ENCODE measurements around the gene ATG7.

ATG7 gene

GRCh38 chr3:11602239-11602840 lies 330.1 kb downstream of the ATG7 start:
- H3K4me2 ChIP-seq (ENCODE audit: low read depth, low read length): no peak overlapping the region
- no peak for DNase-seq
- no peak overlapping the region for H3K27ac ChIP-seq (ENCODE audit: low read length)
- H3K27me3 ChIP-seq (replicated peaks; ENCODE audit: insufficient read depth, low read length): no peaks in the 10 kb centered on the region
- no peaks in the 10 kb centered on the region; the same call in 1 of the 2 replicates for H3K9me3 ChIP-seq (replicated peaks; ENCODE audit: insufficient read depth, low read length)
- TF ChIP-seq EZH2 (optimal IDR thresholded peaks at IDR 0.05; ENCODE audit: low read depth, low read length) (no peak), CTCF (IDR thresholded peaks at IDR 0.05; ENCODE audit: low read length) (no peak), EZH2phosphoT487 (IDR thresholded peaks at IDR 0.05; ENCODE audit: low read length) (no peak)
- no peak overlapping the region for H3K9ac ChIP-seq (ENCODE audit: low read length)
- H4K20me1 ChIP-seq (ENCODE audit: insufficient read depth, low read length): no peaks in the 10 kb centered on the region
- no peak overlapping the region for H2AFZ ChIP-seq (ENCODE audit: low read length)
- H3K4me3 ChIP-seq (ENCODE audit: low read length): no peak overlapping the region
- no peaks in the 10 kb centered on the region for H3F3A ChIP-seq (ENCODE audit: insufficient read depth, low read length)
- no peaks in the 10 kb centered on the region for H3K9me2 ChIP-seq (replicated peaks; ENCODE audit: insufficient read depth, low read length)
- no peaks in the 10 kb centered on the region for H3K4me1 ChIP-seq (ENCODE audit: low read length)
- H3K79me2 ChIP-seq (ENCODE audit: low read length): peaks cover 22% of the 10 kb centered on the region
- no peaks in the 10 kb centered on the region; the same call in 1 of the 2 replicates for H3K36me3 ChIP-seq (replicated peaks; ENCODE audit: insufficient read depth, low read length)

- H3K79me2 ChIP-seq (ENCODE audit: low read length): peaks cover 18% of the 10 kb centered on the region
- no peaks in the 10 kb centered on the region for H3K9me3 ChIP-seq (replicated peaks; ENCODE audit: insufficient read depth, low read length)
- no peaks in the 10 kb centered on the region for H4K20me1 ChIP-seq (ENCODE audit: insufficient read depth, low read length)
- H3K4me2 ChIP-seq (ENCODE audit: low read depth, low read length): no peak overlapping the region
- H2AFZ ChIP-seq (ENCODE audit: low read length): no peak overlapping the region
- no peaks in the 10 kb centered on the region; the same call in 1 of the 2 replicates for H3K36me3 ChIP-seq (replicated peaks; ENCODE audit: insufficient read depth, low read length)
- H3K27ac ChIP-seq (ENCODE audit: low read length): no peak overlapping the region
- H3K9ac ChIP-seq (ENCODE audit: low read length): no peak overlapping the region
- no peaks in the 10 kb centered on the region for H3K4me1 ChIP-seq (ENCODE audit: low read length)
- H3K4me3 ChIP-seq (ENCODE audit: low read length): no peak overlapping the region
- no peaks in the 10 kb centered on the region for H3K27me3 ChIP-seq (replicated peaks; ENCODE audit: insufficient read depth, low read length)
- DNase-seq: no peak
- H3K9me2 ChIP-seq (replicated peaks; ENCODE audit: insufficient read depth, low read length): no peaks in the 10 kb centered on the region
- no peaks in the 10 kb centered on the region for H3F3A ChIP-seq (ENCODE audit: insufficient read depth, low read length)
- TF ChIP-seq CTCF (IDR thresholded peaks at IDR 0.05; ENCODE audit: low read length): no peak
- no peak for TF ChIP-seq EZH2phosphoT487 (IDR thresholded peaks at IDR 0.05; ENCODE audit: low read length)
- TF ChIP-seq EZH2 (optimal IDR thresholded peaks at IDR 0.05; ENCODE audit: low read depth, low read length): no peak
These were observed 330.8 kb downstream of the ATG7 start for GRCh38 chr3:11602886-11603527.

DNA sequence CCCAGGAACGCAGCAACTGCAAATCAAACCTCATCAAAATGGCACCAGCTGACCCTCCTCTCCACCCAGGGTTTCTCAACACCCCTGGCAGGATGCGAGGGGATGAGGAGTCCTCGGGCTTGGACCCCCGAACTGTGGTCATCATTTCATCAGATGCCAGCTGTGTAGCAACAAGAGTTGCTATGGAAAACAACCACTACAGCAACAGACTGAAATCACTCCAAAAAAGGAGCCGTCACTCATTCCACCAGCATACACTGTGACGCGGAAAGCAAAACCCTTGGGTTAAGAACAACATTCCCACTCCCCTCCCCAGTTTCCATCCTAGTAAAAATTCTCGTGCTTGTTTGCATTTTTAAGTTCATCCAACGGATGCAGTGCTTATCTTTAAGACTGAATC lies 331.4 kb downstream of the ATG7 start:
- TF ChIP-seq CTCF (IDR thresholded peaks at IDR 0.05; ENCODE audit: low read length) (no peak), EZH2phosphoT487 (IDR thresholded peaks at IDR 0.05; ENCODE audit: low read length) (no peak), EZH2 (optimal IDR thresholded peaks at IDR 0.05; ENCODE audit: low read depth, low read length) (no peak)
- H4K20me1 ChIP-seq (ENCODE audit: insufficient read depth, low read length): no peaks in the 10 kb centered on the region
- H3K36me3 ChIP-seq (replicated peaks; ENCODE audit: insufficient read depth, low read length): no peaks in the 10 kb centered on the region; the same call in 1 of the 2 replicates
- H3K79me2 ChIP-seq (ENCODE audit: low read length): peaks cover 23% of the 10 kb centered on the region
- H3K4me3 ChIP-seq (ENCODE audit: low read length): no peak overlapping the region
- no peak overlapping the region for H2AFZ ChIP-seq (ENCODE audit: low read length)
- DNase-seq: no peak
- H3K27me3 ChIP-seq (replicated peaks; ENCODE audit: insufficient read depth, low read length): no peaks in the 10 kb centered on the region
- no peak overlapping the region for H3K4me2 ChIP-seq (ENCODE audit: low read depth, low read length)
- no peaks in the 10 kb centered on the region for H3K4me1 ChIP-seq (ENCODE audit: low read length)
- no peaks in the 10 kb centered on the region for H3K9me3 ChIP-seq (replicated peaks; ENCODE audit: insufficient read depth, low read length)
- H3K27ac ChIP-seq (ENCODE audit: low read length): no peak overlapping the region
- H3F3A ChIP-seq (ENCODE audit: insufficient read depth, low read length): no peaks in the 10 kb centered on the region
- H3K9me2 ChIP-seq (replicated peaks; ENCODE audit: insufficient read depth, low read length): no peaks in the 10 kb centered on the region
- H3K9ac ChIP-seq (ENCODE audit: low read length): no peak overlapping the region

Data from MM.1S (cell line).